ENCODE measurements around the gene ZNF888.

GRCh38 chr19:52871466-52871865 lies 51.8 kb downstream of the ZNF888 start:
- TF ChIP-seq EP300 (IDR thresholded peaks at IDR 0.05; ENCODE audit: low read depth), result no peak
- TF ChIP-seq CTCF (IDR thresholded peaks at IDR 0.05), result no peak
- TF ChIP-seq POLR2A (IDR thresholded peaks at IDR 0.05), result no peak

Data from transverse colon (tissue), 3 donors.